Upper lobe of left lung (tissue), 6 donors: ENCODE data around the gene SF3B6. TPM values are rescaled to one million over a fixed set of nuclear protein-coding genes. Genes with fewer than 3 reads are reported as not detected.
"Not testable (repeated sequence)": the region's sequence is repeated elsewhere in the genome, so short reads cannot be mapped to it uniquely, and the experiment has no call there.

ENCODE experiments used
- ATAC-seq, 2 donors: fragments of 200-7000 bp; cut with Tn5 transposase; one replicate each; pipeline ENCODE4 v1.9.1; 2022; ENCODE audit warnings: mild to moderate bottlenecking in 2 of 2, moderate library complexity in 2 of 2; ENCODE audit not compliant: low FRiP score in 2 of 2
- DNase-seq, 2 donors: peaks; one replicate each; pipeline ENCODE4 v3.0.0-alpha.2; 2019 to 2020
- H3K27ac ChIP-seq, 4 donors: fragments of 200-600 bp; sonication (generic); one replicate each; pipeline ENCODE4 v1.5.1; 2016 to 2019
- H3K27me3 ChIP-seq, 4 donors: fragments of 200-600 bp; sonication (generic); one replicate each; pipeline ENCODE4 v1.5.1; 2017 to 2019
- H3K36me3 ChIP-seq, 4 donors: fragments of 200-600 bp; sonication (generic); one replicate each; pipeline ENCODE4 v1.5.1; 2016 to 2019
- H3K4me1 ChIP-seq, 4 donors: fragments of 200-600 bp; sonication (generic); one replicate each; pipeline ENCODE4 v1.5.1; 2018 to 2019
- H3K4me3 ChIP-seq, 4 donors: fragments of 200-600 bp; sonication (generic); one replicate each; pipeline ENCODE4 v1.5.1; 2017 to 2019; ENCODE audit warnings: mild to moderate bottlenecking in 2 of 4, moderate library complexity in 1 of 4
- H3K9me3 ChIP-seq, 4 donors: fragments of 200-600 bp; sonication (generic); one replicate each; pipeline ENCODE4 v1.5.1; 2018 to 2019
- EP300 ChIP-seq, 4 donors: sonication (generic); formaldehyde crosslinking; IDR thresholded peaks; one replicate each; pipeline ENCODE4 v1.5.1; 2017; ENCODE audit warnings: antibody characterized with exemption in 4 of 4, control low read depth in 2 of 4
- POLR2A ChIP-seq, 4 donors: fragments of 450-650 bp; IDR thresholded peaks; one replicate each; pipeline ENCODE4 v1.5.1; 2016 to 2017; ENCODE audit warnings: antibody characterized with exemption in 4 of 4, mild to moderate bottlenecking in 2 of 4
- POLR2AphosphoS5 ChIP-seq, 2 donors: sonication (generic); formaldehyde crosslinking; IDR thresholded peaks; one replicate each; pipeline ENCODE4 v1.5.1; 2017; ENCODE audit warnings: antibody characterized with exemption in 2 of 2
- WGBS, 2 donors: methylation state at CpG; one replicate each; pipeline ENCODE4 v1.1.5; 2017 to 2018; 5-methylcytosine and 5-hydroxymethylcytosine counted together
- total RNA-seq, 6 donors: library from RNA; depleted of rRNA in 4 of 6; stranded (reverse); fragments of >200 nt in 4 of 6; gene quantifications; one replicate each; pipeline versions ENCODE4 v1.1.0 to v1.2.1, GENCODE V29; 2016 to 2021
- TF ChIP-seq, protein P1 (sequence below), 6 experiments: fragments of 450-650 bp in 4 of 6; fragments of 200-600 bp in 2 of 6; sonication (generic) in 2 of 6; IDR thresholded peaks; one replicate each; pipeline ENCODE4 v1.5.1; 2016 to 2019; ENCODE audit warnings: antibody characterized with exemption in 6 of 6
- donor health status: DM: no; HTN: no; CAD: no; lungs with moderate emphysema.
- donor health status: DM: no; HTN: yes; CAD: no; lungs with severe emphysema.

The SF3B6 gene
- total RNA-seq, 6 donors from 2014 or later = 38.8 to 93.7 (median 64.7) TPM

DNA sequence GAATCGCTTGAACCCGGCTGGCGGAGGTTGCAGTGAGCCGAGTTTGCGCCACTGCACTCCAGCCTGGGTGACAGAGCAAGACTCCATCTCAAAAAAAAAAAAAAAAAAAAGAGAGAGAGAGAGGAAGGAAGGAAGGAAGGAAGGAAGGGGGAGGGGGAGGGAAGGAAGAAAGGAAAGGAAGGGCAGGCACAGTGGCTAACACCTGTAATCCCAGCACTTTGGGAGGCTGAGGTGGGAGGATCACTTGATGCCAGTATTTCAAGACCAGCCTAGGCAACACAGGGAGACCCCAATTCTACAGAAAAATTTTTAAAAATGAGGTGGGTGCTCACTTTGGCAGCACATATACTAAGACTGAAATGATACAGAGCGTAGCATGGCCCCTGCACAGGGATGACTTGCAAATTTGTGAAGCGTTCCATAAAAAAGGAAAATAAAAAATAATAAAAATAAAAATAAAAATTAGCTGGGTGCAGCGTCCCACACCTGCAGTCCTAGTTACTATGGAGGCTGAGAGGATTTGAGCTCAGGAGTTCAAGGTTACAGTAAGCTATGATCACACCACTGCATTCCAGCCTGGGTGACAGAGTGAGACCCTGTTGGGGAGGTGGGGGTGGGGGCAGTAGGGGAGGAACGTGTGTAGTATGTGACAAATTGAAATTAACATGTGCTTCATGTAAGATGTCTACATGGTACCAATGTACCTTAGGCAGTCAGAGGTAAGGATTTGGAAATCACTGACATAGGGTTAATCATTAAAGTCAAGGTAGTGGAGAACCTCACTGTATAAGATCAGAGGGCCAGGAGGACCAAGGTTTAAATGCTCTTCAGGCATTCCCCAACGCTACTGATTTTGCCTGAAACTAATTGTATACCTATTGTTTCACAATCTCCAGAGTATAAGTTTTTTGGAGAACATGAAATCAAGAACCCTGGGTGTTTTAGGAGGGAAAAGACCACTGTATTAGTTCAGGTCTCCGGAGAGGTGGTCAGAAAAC, 30.3 kb downstream of the SF3B6 start:
- H3K9me3 ChIP-seq = no peaks in the 10 kb centered on the region
- peaks cover 16 to 42% (median 22%) of the 10 kb centered on the region in 4 donors for H3K4me1 ChIP-seq
- peak overlapping the region in 1 of 4 donors; percentile 96 for H3K4me3 ChIP-seq
- TF ChIP-seq, protein P1, sequence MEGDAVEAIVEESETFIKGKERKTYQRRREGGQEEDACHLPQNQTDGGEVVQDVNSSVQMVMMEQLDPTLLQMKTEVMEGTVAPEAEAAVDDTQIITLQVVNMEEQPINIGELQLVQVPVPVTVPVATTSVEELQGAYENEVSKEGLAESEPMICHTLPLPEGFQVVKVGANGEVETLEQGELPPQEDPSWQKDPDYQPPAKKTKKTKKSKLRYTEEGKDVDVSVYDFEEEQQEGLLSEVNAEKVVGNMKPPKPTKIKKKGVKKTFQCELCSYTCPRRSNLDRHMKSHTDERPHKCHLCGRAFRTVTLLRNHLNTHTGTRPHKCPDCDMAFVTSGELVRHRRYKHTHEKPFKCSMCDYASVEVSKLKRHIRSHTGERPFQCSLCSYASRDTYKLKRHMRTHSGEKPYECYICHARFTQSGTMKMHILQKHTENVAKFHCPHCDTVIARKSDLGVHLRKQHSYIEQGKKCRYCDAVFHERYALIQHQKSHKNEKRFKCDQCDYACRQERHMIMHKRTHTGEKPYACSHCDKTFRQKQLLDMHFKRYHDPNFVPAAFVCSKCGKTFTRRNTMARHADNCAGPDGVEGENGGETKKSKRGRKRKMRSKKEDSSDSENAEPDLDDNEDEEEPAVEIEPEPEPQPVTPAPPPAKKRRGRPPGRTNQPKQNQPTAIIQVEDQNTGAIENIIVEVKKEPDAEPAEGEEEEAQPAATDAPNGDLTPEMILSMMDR (IDR thresholded peaks at IDR 0.05) = no peak
- no peak for TF ChIP-seq POLR2A (IDR thresholded peaks at IDR 0.05)
- no peak for TF ChIP-seq EP300 (IDR thresholded peaks at IDR 0.05)
- TF ChIP-seq POLR2AphosphoS5 (IDR thresholded peaks at IDR 0.05) = no peak
- H3K27me3 ChIP-seq = no peaks in the 10 kb centered on the region
- H3K27ac ChIP-seq = no peak overlapping the region
- WGBS, 2 donors = 82 to 83% methylated on average over 11 of the region's 11 CpGs
- no peak for ATAC-seq
- DNase-seq = no peak
- H3K36me3 ChIP-seq = no peaks in the 10 kb centered on the region

DNA sequence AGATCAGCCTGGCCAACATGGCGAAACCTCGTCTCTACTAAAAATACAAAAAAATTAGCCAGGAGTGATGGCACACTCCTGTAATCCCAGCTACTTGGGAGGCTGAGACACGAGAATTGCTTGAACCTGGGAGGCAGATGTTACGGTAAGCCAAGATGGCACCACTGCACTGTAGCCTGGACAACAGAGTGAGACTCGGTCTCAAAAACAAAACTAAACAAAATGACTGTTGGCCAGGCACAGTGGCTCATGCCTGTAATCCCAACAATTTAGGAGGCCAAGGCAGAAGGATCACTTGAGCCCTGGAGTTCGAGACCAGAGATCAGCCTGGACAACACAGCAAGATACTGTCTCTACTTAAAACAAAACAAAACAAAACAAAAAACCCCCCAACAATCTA, 33.0 kb downstream of the SF3B6 start:
- 87 to 96% methylated on average over 6 of the region's 6 CpGs for WGBS, 2 donors
- not testable (repeated sequence) for H3K9me3 ChIP-seq, ATAC-seq, H3K27ac ChIP-seq, H3K27me3 ChIP-seq, H3K4me3 ChIP-seq, DNase-seq
- peaks cover 11 to 18% (median 13%) of the 10 kb centered on the region in 4 donors for H3K4me1 ChIP-seq
- peaks cover 0 to 13% (median 10%) of the 10 kb centered on the region in 4 donors for H3K36me3 ChIP-seq

DNA sequence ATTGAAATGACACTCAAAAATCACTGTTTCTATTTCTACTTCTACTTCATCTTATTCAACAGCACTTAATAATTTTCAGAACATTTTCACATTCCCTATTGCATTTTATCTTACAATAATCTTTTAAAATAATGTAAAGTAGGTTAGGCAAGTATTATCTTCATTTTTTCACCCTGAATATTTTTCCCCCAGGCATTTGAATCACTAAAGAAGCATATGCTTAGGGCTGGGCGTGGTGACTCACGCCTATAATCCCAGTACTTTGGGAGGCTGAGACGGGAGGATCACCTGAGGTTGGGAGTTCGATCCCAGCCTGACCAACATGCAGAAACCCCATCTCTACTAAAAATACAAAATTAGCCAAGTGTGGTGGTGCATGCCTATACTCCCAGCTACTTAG, 35.6 kb downstream of the SF3B6 start:
- ATAC-seq (no peak), DNase-seq (no peak)
- WGBS, 2 donors = 100% methylated on average over 4 of the region's 4 CpGs
- TF ChIP-seq POLR2AphosphoS5 (IDR thresholded peaks at IDR 0.05) = no peak
- H3K27ac ChIP-seq = no peak overlapping the region
- H3K9me3 ChIP-seq = no peaks in the 10 kb centered on the region
- peaks cover 7 to 26% (median 16%) of the 10 kb centered on the region in 4 donors for H3K36me3 ChIP-seq
- H3K27me3 ChIP-seq = no peaks in the 10 kb centered on the region
- H3K4me1 ChIP-seq = peaks cover 0 to 4% (median 0%) of the 10 kb centered on the region in 4 donors
- H3K4me3 ChIP-seq = no peak overlapping the region

DNA sequence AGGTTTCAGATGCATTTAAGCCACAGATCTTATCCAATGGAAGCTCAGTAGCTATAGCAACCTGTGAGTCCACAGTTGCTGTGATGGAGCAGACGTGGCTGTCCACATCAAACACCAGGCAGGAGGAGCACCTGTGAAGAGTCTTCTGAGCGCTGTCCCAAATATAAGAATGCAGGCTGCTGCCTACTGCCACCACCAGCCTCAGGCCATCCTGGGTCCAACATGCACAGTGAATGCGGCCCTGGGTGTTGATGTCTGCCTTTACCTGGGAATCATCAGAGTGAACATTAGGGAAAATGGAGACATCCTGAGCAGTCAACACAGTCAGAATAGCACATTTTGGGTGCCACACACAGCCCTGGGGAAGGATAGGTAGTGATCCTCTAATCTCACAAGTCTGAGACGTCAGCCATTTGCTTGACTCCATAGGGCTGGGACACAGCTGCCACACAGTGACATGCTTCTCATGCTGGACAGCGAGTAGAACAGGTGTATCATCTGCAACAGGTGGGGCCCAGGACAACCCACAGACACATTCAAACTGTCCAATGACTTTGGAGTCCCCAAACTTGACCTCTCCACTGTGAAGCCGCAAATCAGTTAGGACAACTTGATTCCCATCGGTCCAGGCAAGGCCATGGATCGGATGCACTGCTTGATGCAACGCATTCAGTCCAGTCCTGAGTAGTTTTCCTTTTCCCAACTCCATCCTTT, 37.2 kb downstream of the SF3B6 start:
- Histone ChIP-seq H3K27me3 (no peaks in the 10 kb centered on the region), H3K36me3 (peaks cover 7 to 26% (median 16%) of the 10 kb centered on the region in 4 donors), H3K9me3 (no peaks in the 10 kb centered on the region), H3K27ac (no peak overlapping the region), H3K4me3 (no peak overlapping the region), H3K4me1 (peaks cover 0 to 4% (median 0%) of the 10 kb centered on the region in 4 donors)
- DNase-seq (no peak), ATAC-seq (no peak)
- WGBS, 2 donors = 95 to 96% methylated on average over 7 to 9 of the region's 9 CpGs
- TF ChIP-seq POLR2A (IDR thresholded peaks at IDR 0.05) (no peak), POLR2AphosphoS5 (IDR thresholded peaks at IDR 0.05) (no peak)

DNA sequence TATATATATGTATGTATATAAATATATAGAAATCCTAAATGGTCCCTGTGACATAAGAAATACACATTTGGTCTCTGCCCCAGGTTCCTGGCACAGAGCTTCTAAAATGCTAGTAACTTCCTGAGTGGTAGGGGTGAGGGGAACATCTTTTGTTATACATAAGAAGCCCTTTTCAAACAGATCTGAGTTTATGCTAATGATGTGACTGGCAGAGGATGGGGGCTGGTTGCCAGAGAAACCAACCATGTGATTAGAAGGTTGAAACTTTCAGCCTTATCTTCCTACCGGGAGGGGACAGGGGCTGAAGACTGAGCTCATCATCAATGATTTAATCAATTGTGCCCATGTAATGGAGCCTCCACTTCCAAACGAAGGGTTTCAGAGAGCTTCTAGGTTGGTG, 49.9 kb downstream of the SF3B6 start:
- no peak for ATAC-seq
- WGBS, 2 donors = 72 to 78% methylated on average over 2 of the region's 2 CpGs
- H3K4me3 ChIP-seq = no peak overlapping the region
- H3K36me3 ChIP-seq = peaks cover 6 to 56% (median 26%) of the 10 kb centered on the region in 4 donors
- no peak for TF ChIP-seq POLR2AphosphoS5 (IDR thresholded peaks at IDR 0.05)
- no peak for TF ChIP-seq EP300 (IDR thresholded peaks at IDR 0.05)
- no peak for TF ChIP-seq POLR2A (IDR thresholded peaks at IDR 0.05)
- TF ChIP-seq, protein P1 (IDR thresholded peaks at IDR 0.05) = no peak
- H3K4me1 ChIP-seq = no peaks in the 10 kb centered on the region
- DNase-seq = no peak
- no peaks in the 10 kb centered on the region for H3K27me3 ChIP-seq
- no peak overlapping the region for H3K27ac ChIP-seq
- no peaks in the 10 kb centered on the region for H3K9me3 ChIP-seq

DNA sequence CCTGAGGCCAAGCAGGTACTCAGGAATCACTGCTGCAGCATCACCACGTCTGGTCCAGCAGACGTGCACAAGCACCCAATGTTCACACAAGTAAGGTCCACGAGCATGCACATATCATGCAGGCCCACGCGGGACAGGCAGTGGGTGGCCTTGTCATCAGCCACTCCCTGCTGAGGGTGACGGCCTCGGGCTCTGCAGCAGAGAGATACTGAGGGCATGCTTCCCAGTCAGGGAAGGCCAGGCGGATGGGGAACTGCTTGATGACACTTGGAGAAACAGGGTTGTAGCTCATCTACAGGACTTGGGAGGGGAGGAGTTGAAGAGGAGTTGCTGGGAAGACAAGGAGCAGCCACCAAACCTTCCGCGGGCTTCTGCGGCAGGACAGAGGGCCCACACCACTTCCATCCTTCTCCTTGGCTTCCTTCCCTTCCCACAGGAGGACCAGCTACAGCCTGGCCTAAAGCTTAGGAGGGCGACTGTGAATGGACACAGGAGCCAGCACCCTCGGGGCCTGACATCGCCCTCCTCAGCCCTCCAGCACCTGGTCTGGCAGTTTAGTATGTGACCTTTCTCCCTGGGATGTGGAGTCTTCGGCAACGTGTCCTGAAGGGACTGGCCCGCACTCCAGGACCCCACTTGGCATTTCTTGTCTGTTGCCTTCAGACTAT, 51.0 kb downstream of the SF3B6 start:
- TF ChIP-seq, protein P1 (IDR thresholded peaks at IDR 0.05) = no peak
- TF ChIP-seq EP300 (IDR thresholded peaks at IDR 0.05) (no peak), POLR2A (IDR thresholded peaks at IDR 0.05) (no peak), POLR2AphosphoS5 (IDR thresholded peaks at IDR 0.05) (no peak)
- Histone ChIP-seq H3K27ac (no peak overlapping the region), H3K36me3 (peaks cover 0 to 45% (median 17%) of the 10 kb centered on the region in 4 donors), H3K9me3 (no peaks in the 10 kb centered on the region), H3K27me3 (no peaks in the 10 kb centered on the region), H3K4me3 (no peak overlapping the region), H3K4me1 (no peaks in the 10 kb centered on the region)
- DNase-seq (no peak), ATAC-seq (no peak)
- WGBS, 2 donors = 95 to 96% methylated on average over 13 to 17 of the region's 17 CpGs
